HG03521 (cell line): ENCODE data around the gene DDIT4.

Experiments used
- ATAC-seq: cut with Tn5 transposase; IDR thresholded peaks from one replicate; pipeline ENCODE4 v1.9.1; 2021; ENCODE audit warnings: mild to moderate bottlenecking, moderate library complexity; ENCODE audit not compliant: unreplicated experiment

DDIT4 gene

DNA sequence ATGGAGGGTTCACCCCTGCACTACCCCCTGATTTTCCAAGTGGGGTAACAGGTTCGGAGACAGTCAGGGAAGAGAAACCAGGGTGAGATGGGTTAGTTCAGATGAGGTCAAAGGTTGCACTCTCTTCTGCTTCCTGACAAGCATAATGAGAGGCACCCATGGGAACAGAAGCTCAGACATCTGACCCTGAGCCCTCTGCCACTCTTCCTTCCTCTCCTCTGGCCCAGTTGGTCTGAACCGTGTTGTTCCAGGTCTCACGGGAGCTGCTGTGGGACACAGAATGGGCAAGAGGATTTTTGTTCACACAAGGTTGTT lies 42.6 kb downstream of the DDIT4 start:
- no peak for ATAC-seq

DNA sequence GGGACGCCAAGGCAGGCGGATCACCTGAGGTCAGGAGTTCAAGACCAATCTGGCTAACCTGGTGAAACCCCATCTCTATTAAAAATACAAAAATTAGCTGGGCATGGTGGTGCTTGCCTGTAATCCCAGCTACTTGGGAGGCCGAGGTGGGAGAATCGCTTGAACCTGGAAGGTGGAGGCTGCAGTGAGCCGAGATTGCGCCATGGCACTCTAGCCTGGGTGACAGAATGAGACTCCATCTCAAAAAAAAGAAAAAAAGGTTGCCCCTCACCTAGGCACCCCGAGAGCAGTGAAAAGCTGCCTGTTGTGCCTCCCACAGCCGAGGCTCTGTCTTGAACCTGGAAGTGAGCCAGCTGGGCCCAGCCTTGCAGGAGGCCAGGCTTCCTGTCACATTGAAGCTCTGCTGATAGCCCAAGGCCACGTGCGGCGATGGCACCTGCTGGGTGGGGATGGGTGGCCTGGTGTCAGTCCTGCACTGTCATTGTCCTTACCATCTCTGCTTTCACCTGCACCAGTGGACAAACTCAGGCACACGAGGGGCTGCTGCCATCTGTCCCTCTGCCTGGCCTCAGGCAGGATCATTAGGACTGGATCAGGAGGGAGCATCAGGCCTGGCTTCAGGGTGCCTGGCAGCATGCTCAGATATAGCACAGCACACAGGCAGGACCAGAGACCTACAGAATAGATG lies 43.2 kb downstream of the DDIT4 start:
- no peak for ATAC-seq

DNA sequence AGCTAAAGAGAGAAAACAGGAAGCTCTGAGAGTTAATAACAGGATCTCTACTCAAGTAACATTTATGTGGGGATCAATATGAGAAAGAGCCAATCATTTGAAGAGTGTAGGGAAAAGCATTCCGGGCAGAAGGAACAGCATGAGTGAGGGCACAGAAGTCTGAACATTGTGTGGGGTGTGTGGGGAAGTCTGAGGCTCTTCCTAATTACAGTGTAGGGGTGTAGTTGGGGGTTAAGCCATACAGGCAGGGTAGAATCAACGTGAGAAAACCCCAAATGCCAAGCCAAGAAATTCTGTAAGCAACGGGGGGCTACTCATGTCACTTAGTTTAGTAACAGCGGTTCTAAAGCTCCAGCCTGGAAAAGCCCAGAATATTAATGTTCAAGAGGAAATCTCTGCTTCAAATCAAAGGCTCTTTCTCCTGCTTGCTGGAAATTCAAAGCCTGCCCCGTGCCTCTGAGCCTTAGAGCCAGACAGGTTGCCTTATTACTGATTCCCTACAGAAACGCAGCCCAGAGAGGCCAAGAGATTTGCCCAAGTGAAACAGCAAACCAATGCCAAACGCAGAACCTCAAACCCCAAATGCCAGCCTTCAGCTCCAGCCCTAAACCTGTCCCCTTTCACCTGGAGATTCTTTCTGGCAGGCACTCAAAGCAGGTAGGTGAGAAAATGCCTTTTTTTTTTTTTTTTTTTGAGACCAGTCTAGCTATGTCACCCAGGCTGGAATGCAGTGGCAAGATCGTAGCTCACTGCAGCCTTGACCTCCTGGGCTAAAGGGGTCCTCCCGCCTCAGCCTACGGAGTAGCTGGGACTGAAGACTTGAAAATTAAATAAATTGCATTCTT lies 44.9 kb downstream of the DDIT4 start:
- no peak for ATAC-seq

DNA sequence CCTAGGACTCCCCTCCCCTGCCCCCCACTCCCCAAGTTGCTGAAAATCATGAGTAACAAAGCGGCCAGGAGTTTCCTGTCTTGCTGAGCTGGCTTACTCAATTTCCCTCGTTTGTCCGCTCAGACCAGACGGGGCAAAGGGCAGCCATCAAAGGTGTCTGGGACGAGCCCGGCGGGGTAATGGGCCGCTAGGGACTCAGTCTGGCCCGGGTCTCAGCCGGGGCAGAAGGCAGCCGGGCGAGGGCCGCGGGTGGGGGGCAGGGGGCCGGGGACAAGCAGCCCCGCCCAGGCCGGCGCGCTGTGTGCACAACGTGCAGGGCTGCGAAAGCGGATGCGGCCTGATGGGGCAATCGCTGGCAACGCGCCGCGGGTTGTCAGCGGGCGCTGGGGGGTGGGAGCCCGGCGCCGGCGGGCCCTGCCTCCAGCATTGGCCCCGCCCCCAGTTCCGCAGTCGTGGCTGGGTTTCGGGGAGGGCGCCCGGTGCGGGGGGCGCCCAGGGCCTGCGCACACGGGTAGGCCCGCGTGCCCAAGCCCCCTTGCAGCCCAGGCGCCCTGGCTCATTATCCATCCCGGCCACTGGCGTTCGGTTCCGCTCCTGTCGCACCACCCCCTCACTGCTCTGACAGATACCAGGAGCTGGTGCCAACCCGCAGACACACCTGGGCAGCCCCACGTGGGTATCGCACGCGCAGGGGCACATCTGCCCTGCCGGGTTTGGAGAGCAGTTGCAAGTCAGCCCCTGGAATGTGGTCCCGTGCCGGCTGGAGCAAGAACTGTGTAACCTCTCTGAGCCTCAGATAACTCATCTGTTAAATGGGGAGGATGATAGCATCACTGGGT lies 45.9 kb downstream of the DDIT4 start:
- peak; percentile 58 for ATAC-seq

DNA sequence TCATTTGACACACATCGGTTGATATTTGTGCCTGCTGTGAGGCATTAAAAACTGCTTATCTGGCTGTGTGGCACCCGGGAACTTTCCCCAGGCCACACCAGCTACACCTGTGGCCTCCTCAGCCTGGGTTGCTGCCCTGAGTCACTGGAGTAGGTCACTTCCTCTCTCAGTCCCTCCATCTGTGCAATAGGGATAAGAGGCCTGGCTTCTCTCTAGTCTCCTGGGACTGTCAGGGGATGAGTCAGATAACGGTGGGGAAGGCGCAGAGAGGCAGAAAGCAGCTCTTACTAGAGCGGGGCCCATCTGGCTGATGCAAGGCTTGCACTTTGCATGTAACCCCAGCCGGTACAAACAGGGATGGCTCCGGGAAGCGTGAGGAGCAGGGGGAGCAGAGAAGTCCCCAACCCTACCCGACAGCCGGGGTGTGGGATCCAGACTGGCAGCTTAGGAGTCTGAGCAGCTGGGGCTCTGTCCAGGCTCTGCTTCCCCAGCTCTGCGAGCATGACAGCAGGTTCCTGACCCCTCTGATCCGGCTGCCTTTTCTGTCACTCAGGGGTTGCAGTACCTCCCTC lies 47.0 kb downstream of the DDIT4 start:
- ATAC-seq, result peak; percentile 50

DNA sequence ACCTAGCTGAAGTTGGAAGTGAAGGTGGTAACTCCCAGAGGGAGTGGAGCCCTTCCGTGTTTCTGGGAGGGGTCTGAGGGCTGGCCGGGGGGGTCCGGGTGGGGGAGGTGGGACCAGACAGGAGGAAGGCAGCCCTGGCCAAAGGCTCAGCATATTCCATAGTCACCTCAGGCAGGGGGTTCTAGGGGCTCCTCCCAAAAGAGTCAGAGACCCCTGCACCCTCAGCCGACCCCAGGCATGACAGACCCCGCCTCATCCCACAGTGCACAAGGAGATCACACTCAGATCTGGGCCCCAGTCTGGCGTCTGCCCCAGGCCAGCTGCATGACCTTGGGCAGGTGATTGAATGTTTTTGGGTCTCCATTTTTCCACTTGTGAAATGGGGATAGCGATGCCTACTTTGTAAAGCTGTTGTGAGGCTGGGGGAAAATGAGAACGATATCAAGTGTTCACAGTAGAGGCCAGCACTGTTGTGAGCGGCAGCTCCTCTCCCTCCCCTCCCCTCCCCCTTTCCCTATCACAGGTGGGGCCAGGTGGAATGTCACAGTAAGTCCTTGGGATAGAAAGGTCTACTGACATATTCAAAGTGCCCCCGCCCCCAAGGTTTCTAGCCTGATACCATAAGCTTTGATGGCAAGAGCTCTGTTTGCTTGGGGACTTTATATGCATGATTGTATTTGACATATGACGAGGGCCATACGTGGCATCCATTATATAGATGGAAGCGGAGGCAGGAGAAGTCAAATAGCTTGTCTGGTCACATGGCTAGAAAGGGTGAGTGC lies 47.7 kb downstream of the DDIT4 start:
- ATAC-seq, result no peak

DNA sequence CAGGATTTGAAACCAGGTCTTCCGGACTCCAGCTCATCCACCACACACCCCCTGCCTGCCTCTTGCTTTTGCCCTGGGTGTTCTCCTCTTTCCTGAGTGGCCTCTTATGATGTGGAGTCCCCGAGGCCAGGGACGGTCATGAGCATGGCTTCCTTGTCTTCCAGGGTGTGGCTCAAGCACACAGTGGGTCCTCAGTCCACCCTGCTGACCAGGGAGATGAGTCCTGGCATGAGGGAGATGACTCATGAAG lies 48.2 kb downstream of the DDIT4 start:
- no peak for ATAC-seq

DNA sequence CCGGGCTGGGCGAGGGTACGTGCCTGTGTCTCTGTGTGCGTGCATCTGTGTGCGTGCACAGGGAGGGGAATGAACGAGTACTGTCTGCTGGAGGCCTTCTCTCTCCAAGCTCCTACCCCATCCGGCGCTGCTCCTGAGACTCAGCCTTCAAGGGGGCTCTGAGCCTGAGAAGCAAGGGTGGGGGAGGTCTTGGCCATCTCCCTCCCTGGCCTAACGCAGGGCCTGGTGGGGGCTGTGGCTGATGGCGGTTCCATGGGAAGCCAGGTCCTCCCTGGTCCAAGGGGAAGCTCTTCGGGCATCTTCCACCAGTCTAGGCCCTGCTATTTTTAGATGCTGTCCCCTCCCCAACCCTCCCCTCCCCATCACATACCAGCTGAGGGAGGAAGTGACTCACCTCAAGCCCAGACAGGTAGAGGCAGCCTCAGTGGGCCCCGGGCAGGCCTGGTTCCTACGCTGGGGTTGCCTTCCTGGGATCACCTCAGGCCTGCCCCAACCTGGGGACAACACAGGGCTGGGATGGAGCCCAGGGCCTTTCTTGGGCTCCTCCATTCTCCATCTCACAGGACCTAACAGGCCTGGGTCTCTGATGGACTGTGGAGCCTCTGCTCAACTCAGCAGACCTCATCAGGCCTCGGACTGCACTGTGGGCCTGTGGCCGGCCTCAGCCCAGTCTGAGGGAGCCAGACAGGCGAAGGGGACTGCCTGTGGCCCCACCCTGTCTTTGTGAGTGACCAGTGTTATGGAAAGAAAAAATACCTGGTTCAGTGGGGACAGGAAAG lies 48.7 kb downstream of the DDIT4 start:
- ATAC-seq, result no peak

DNA sequence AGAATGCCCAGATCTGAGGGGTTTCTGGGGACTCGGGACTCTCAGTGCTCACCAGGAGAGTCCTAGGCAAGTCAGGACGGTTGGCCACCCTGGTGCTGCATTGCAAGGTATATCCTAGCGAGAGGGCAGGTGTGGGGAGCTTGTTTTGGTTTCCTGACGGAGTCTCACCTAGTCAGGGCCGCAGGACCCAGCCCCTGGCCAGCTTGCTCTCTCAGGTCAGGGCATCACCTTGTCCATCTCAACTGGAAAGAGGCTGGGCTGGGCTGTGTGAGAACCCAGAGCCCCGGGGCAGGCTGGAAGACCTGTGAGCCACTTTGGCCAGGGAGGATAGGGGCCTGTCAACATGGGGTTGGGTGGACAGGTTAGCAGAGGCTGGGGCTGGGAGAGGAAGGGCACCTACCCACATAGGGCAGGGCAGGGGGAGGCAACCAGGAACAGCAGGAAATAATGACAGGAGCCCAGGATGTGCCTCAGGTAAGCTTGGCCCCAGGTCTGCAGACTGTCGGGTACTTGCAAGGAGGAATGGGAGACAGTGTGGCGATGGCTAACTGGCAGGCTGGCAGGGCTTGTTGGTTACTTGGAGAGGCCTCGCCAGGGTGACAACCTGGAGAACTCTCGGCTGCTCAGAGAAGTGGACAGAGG lies 49.5 kb downstream of the DDIT4 start:
- no peak for ATAC-seq

DNA sequence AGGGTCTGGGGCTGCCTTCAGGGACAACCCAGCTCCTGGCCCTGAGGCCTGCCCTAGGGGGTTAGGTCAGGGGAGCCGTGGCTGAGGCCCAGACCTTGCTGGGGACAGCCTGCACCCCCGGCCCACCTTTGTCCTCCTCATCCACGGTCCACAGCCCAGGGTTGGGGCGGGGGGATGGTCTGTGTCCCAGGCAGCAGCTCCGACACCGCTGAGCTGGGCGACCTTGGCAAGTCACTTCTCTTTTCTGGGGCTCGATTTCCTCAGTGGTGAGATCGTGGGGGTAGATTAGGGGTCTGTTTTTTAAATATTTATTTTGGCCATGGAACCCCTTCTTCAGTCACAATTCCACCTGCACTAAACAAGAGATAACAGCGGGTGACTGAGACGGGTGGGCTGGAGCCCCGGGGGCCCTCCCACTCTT lies 50.1 kb downstream of the DDIT4 start:
- ATAC-seq, result no peak
